GM12864 (cell line): ENCODE results near the gene BICC1.

Experiments used
- DNase-seq: peaks from one replicate; pipeline ENCODE4 v3.0.0-alpha.2; 2011; ENCODE audit warnings: low read depth
- H3K4me3 ChIP-seq: 2 replicates; pipeline ENCODE4 v1.5.1; 2011; ENCODE audit warnings: mild to moderate bottlenecking, low read depth, low read length, control low read depth
- CTCF ChIP-seq: IDR thresholded peaks from 2 replicates; pipeline ENCODE4 v1.5.1; 2011; ENCODE audit warnings: low read depth, mild to moderate bottlenecking, moderate library complexity, low read length, control low read depth, inconsistent platforms; ENCODE audit errors: missing control alignments

Gene BICC1

GRCh38 chr10:58754469-58755339 lies 242.0 kb downstream of the BICC1 start:
- no peak overlapping the region for H3K4me3 ChIP-seq
- no peak for TF ChIP-seq CTCF
- no peak for DNase-seq

- no peak for DNase-seq
- H3K4me3 ChIP-seq: no peak overlapping the region
- no peak for TF ChIP-seq CTCF
These were observed 242.6 kb downstream of the BICC1 start for GRCh38 chr10:58755340-58755610.

GRCh38 chr10:58755677-58756076 lies 243.0 kb downstream of the BICC1 start:
- H3K4me3 ChIP-seq: no peak overlapping the region
- no peak for TF ChIP-seq CTCF
- no peak for DNase-seq

- no peak for TF ChIP-seq CTCF
- DNase-seq: no peak
- H3K4me3 ChIP-seq: no peak overlapping the region
These were observed 243.6 kb downstream of the BICC1 start for GRCh38 chr10:58756130-58756719.

GRCh38 chr10:58757352-58758065 lies 244.8 kb downstream of the BICC1 start:
- H3K4me3 ChIP-seq: no peak overlapping the region

GRCh38 chr10:58758321-58758720 lies 245.6 kb downstream of the BICC1 start:
- H3K4me3 ChIP-seq: no peak overlapping the region
- no peak for DNase-seq
- no peak for TF ChIP-seq CTCF

More at GRCh38 chr10:58757352-58758065, 244.8 kb downstream of the BICC1 start:
- no peak for TF ChIP-seq CTCF
- no peak for DNase-seq
